Right atrium auricular region (tissue), 2 donors: ENCODE data around the gene ISX. TPM values are rescaled to one million over a fixed set of nuclear protein-coding genes. Genes with fewer than 3 reads are reported as not detected.

ENCODE experiments used
- DNase-seq: peaks from one replicate; pipeline ENCODE4 v3.0.0-alpha.2; 2019; ENCODE audit warnings: low spot score
- H3K27ac ChIP-seq, 2 donors: fragments of 200-600 bp; sonication (generic); 1 replicate in 1 of 2; 2 replicates in 1 of 2; pipeline ENCODE4 v1.5.1; 2016 to 2019
- H3K27me3 ChIP-seq, 2 donors: fragments of 200-600 bp; sonication (generic); one replicate each; pipeline versions ENCODE4 v1.5.1 to v1.6.0; 2017 to 2019
- H3K36me3 ChIP-seq: fragments of 200-600 bp; sonication (generic); one replicate; pipeline ENCODE4 v1.5.1; 2016
- H3K4me1 ChIP-seq, 2 donors: fragments of 200-600 bp; sonication (generic); one replicate each; pipeline versions ENCODE4 v1.5.1 to v1.6.0; 2017 to 2019
- H3K4me3 ChIP-seq, 2 donors: fragments of 200-600 bp; sonication (generic); 1 replicate in 1 of 2; 2 replicates in 1 of 2; pipeline ENCODE4 v1.5.1; 2017 to 2019; ENCODE audit warnings: mild to moderate bottlenecking in 1 of 2, moderate library complexity in 1 of 2
- H3K9me3 ChIP-seq, 2 donors: fragments of 200-600 bp; sonication (generic); one replicate each; pipeline ENCODE4 v1.5.1; 2019
- CTCF ChIP-seq, 2 donors: fragments of 200-600 bp; sonication (generic); IDR thresholded peaks; one replicate each; pipeline ENCODE4 v1.5.1; 2019; ENCODE audit warnings: antibody characterized with exemption in 2 of 2
- total RNA-seq, 2 donors: library from RNA; depleted of rRNA; stranded (reverse); fragments of >200 nt; gene quantifications; one replicate each; pipeline ENCODE4 v1.1.0, GENCODE V29; 2016

The ISX gene
- total RNA-seq, 2 donors from 2014 or later = not detected

- no peak overlapping the region for H3K27ac ChIP-seq
- H3K27me3 ChIP-seq = no peaks in the 10 kb centered on the region
- no peak for TF ChIP-seq CTCF (IDR thresholded peaks at IDR 0.05)
- DNase-seq = no peak
- H3K4me1 ChIP-seq = no peaks in the 10 kb centered on the region
- no peaks in the 10 kb centered on the region for H3K36me3 ChIP-seq
- H3K4me3 ChIP-seq = no peak overlapping the region
- H3K9me3 ChIP-seq = no peaks in the 10 kb centered on the region
These were observed 67.9 kb downstream of the ISX start for GRCh38 chr22:35133702-35134380.

GRCh38 chr22:35134637-35135036 is 68.7 kb downstream of the ISX start:
- Histone ChIP-seq H3K4me1 (no peaks in the 10 kb centered on the region), H3K4me3 (no peak overlapping the region), H3K9me3 (no peaks in the 10 kb centered on the region), H3K27ac (no peak overlapping the region), H3K27me3 (no peaks in the 10 kb centered on the region), H3K36me3 (no peaks in the 10 kb centered on the region)
- TF ChIP-seq CTCF (IDR thresholded peaks at IDR 0.05) = no peak
- no peak for DNase-seq

GRCh38 chr22:35135165-35135564 is 69.2 kb downstream of the ISX start:
- H3K4me1 ChIP-seq = no peaks in the 10 kb centered on the region
- no peaks in the 10 kb centered on the region for H3K36me3 ChIP-seq
- no peak for DNase-seq
- H3K4me3 ChIP-seq = no peak overlapping the region
- H3K27me3 ChIP-seq = no peaks in the 10 kb centered on the region
- TF ChIP-seq CTCF (IDR thresholded peaks at IDR 0.05) = no peak
- no peaks in the 10 kb centered on the region for H3K9me3 ChIP-seq
- no peak overlapping the region for H3K27ac ChIP-seq

Other genes starting within 250 kb of the ISX start
- 1 to 10 TPM; 9.6 to 9.8 TPM for gene HMGXB4, start 191.3 kb downstream of the ISX start, total RNA-seq
- gene TOM1, start 233.7 kb downstream of the ISX start, total RNA-seq = 100 to 1,000 TPM; 108 TPM